ENCODE data around the gene ZNF69. TPM values are rescaled to one million over a fixed set of nuclear protein-coding genes. Genes with fewer than 3 reads are reported as not detected.

The ZNF69 gene
- total RNA-seq (ENCODE audit: low replicate concordance) = 1.8 and 10.1 TPM in 2 replicates

GRCh38 chr19:11887611-11888531 is at the start of gene ZNF69:
ZNF69 (plus strand) TSS chr19:11887782; CDS start chr19:11887924, 142 bp downstream.

GRCh38 chr19:11848594-11849469 is 38.8 kb upstream of the ZNF69 start, which contains the start of gene ZNF439:
ZNF439 (plus strand) TSS chr19:11848726; CDS start chr19:11848868, 142 bp downstream.

GRCh38 chr19:11924886-11925650 is 37.5 kb downstream of the ZNF69 start, which contains the start of gene ZNF700:
ZNF700 (plus strand) TSS chr19:11925107; CDS start chr19:11925211, 104 bp downstream.

Other genes with a start within 250 kb of the ZNF69 start
- gene ZNF823, start 148.8 kb upstream of the ZNF69 start, total RNA-seq (ENCODE audit: low replicate concordance) = 5.0 and 5.1 TPM in 2 replicates
- 7.3 and 12.0 TPM in 2 replicates for gene ZNF441, start 120.8 kb upstream of the ZNF69 start, total RNA-seq (ENCODE audit: low replicate concordance)
- gene ZNF491, start 89.3 kb upstream of the ZNF69 start, total RNA-seq (ENCODE audit: low replicate concordance) = 2.8 and 5.7 TPM in 2 replicates
- 7.4 and 9.2 TPM in 2 replicates for gene ZNF440, start 73.5 kb upstream of the ZNF69 start, total RNA-seq (ENCODE audit: low replicate concordance)
- 4.8 TPM in 2 replicates for gene ZNF439, start 39.1 kb upstream of the ZNF69 start, total RNA-seq (ENCODE audit: low replicate concordance)
- gene ZNF700, start 37.3 kb downstream of the ZNF69 start, total RNA-seq (ENCODE audit: low replicate concordance) = 4.4 and 6.5 TPM in 2 replicates
- gene ZNF763, start 77.3 kb downstream of the ZNF69 start, total RNA-seq (ENCODE audit: low replicate concordance) = 1.2 and 2.3 TPM in 2 replicates
- 3.2 and 5.1 TPM in 2 replicates for gene ZNF433, start 147.9 kb downstream of the ZNF69 start, total RNA-seq (ENCODE audit: low replicate concordance)
- 0.23 TPM in 2 replicates for gene ZNF878, start 165.2 kb downstream of the ZNF69 start, total RNA-seq (ENCODE audit: low replicate concordance)
- 6.3 and 6.8 TPM in 2 replicates for gene ZNF844, start 176.9 kb downstream of the ZNF69 start, total RNA-seq (ENCODE audit: low replicate concordance)